ENCODE results near the gene WDFY1.

DNA sequence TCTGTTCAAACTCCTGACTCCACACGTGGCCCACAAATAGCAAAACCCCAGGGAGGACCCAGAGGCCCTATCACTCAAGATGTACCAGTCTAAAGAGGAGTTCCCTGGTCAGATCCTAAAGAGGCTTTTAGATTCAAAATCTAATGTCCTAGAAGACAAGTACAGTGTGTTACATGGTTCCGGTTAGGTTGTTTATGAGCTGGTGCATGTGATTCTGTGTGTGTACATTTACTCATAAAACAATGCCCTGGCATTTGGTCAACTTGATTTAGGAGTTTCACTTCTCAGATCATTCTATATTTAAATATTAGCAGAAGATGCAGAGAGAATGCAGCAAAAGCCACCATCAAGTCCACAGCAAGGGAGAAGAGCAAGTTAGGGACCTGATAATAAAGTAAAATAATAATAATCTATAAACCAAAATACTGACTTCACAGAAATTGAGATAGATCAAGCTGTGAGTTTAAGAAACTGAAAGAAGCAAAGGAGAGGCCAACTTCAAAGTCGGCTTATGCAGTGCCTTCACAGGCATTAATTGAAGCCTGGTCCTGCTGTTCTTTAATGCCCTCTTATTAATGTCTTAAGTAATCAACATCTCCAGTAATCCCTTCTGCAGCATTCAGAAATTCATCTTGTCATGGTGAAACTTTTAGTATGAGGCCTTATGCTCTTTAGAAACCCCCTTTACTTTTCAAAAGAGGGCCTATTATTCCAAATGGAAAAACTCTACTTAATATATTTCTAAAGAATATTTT is 103.5 kb downstream of the WDFY1 start:
- TF ChIP-seq POLR2A (IDR thresholded peaks at IDR 0.05) (no peak), CTCF (IDR thresholded peaks at IDR 0.05 in 4 of 5, conservative IDR thresholded peaks at IDR 0.05 in 1 of 5) (no peak)
